GM18909 (cell line): Measurements from ENCODE around the gene GRIK2.

Source experiments
- ATAC-seq: cut with Tn5 transposase; IDR thresholded peaks from one replicate; pipeline ENCODE4 v1.9.1; 2021; ENCODE audit warnings: mild to moderate bottlenecking; ENCODE audit not compliant: unreplicated experiment, poor library complexity

The GRIK2 gene

DNA sequence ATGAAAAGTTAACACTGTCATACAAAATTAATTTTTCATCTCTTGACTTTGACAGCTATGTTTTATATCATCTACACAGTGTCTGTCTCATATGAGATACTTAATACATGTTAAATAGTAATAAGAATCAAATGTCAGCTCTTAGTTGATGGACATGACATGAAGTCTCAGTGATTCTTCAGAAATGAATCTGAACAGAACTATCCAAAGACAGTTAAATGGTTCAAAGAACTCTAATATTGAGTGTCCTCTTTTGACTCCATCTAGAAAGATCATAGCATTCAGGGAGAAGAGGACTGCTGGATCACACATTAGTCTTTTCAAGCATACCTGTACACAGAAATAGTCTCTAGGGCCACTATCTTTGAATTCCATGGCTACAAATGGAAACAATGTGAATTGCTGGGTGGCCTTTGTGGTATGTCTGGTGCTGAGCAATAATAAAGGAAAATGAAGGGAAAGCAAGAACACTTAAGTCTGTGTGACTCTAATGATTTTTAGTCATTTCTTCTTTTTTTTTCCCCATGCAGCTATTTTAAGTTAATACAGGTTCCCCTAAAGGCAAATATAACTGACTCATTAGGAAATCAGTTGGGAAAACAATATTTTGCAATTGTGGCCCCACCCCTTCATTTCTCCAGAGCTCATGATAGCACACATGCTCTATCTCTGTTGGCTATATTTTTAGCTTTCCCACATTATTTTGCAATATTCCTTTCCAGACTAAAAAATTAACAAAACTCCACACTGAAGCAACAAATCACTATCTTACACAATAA, 367.5 kb downstream of the GRIK2 start:
- ATAC-seq: no peak

DNA sequence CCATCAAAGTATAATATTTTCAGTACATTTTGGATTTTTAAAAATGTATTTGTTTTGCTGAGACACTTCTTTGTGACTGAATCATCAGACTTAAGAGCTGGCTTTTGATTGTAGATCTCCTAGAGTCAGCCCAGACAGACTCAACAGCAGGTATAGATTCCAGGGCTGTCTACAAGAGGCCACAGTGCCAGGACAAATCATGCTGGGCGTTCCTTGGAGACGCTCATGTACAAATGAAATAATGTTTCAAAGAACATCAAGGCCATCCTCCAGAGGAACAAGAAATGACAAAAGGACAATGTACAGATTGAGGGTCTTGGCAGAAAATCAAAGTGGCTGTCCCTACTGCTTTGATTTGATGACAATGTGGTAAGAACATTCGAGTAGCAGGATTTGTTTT, 369.3 kb downstream of the GRIK2 start:
- ATAC-seq: no peak

DNA sequence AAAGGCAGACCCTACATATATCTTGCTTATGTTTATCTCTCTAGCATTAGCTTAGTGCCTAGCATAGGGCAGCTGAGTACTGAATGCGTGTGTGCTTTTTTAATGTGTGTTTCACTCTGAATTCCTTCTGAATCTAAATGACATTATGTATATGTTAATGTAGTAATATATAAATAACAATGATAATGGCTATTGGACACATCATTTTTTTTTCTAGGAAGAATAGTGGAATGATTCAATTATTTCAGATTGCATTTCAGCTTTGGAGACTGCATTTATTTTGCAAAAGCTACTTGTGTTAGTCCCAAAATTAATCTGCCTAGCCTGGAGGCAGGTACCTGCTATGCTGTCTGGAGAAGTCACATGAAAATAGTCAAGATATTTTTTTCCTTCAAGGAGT, 371.8 kb downstream of the GRIK2 start:
- ATAC-seq: no peak

DNA sequence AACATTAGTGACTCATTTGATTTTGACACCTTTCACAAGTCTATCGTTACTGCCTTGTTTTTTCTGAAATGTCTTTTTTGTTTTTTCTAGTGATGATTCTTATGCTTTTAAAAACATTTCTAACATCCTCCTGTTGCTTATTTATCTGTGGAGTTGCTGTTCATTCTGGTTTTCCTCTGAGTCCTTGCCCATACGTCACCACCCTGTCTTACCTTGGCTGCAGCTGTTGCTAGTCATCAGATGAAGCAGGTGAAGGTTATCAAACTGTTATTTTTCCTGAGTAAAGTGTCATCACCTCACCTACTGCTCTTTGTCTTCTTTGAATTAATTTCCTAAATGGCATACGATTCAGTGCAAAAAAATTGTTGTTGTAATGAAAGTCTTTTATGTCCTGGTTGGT, 376.6 kb downstream of the GRIK2 start:
- ATAC-seq: no peak

DNA sequence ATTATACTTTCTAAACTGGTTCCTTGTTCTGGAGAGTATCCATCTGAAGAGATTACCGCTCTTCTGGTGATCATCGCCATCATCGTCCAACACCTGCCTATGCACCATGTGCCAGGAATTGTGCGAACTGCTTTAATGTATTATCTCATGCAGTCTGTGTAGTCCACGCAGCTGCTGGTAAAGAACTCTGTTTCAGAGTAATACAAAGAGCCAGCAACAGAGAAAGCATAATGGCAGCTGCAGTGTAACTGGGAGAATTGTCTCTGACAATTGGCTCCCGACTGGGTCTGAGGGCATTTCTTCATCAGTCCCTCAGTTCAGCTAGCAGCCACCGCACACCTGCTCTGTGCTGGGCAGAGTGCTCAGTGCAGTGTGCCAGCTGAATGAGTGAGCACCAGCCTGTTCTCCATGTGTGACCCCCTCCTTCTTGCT, 383.4 kb downstream of the GRIK2 start:
- no peak for ATAC-seq

DNA sequence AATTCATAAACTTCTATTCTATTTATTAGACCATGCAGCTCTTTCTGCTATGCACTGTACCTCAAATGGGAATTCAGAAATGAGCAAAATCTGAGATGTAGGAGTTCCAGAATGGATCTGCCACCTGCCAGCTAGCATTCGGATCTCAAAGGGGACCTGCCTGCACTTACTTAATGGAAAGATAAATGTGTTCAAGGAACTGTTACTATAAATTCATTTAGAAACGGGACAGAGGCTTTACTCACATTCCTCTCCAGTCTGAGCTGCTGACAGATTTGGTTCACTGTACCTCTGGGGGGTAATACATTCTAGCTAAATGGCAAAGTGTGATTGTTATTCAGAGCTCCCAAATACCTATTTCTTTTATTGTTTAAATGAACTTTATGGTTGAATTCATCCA, 384.1 kb downstream of the GRIK2 start:
- no peak for ATAC-seq

DNA sequence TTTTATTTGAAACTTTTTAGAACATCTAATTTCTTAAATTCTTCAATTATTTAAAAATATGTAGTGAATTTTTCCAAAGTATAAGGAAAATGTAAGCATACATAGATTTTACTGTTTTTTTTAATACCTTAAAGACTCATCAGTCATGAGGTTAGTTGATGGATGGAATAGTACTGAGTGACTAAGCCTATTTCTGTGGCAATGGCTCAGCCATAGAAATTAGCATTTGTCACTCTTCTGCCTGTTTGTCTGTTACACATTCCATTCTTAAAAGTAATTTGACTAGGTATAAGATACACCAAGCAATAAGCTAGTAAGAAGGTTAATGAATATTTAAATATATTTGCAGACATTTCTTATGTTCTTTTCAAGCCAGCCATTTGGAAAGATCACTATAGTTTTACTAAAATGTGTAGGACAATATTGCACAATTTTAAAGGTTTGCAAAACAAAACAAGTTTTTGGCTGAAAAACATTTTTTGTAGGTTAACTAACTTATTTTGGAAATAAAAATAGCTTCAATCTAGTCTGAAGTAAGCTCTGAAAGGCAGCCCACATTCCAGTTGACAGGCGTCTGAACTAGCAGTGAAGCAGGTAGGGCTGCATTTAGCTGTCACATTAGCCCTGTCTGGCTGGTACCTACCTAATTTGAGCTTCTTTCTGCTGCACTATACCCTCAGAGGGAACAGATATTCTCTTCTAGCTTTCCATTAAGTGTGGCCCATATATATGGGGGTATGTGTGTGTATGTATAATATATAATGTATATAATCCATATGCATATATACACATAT, 385.7 kb downstream of the GRIK2 start:
- ATAC-seq: no peak

DNA sequence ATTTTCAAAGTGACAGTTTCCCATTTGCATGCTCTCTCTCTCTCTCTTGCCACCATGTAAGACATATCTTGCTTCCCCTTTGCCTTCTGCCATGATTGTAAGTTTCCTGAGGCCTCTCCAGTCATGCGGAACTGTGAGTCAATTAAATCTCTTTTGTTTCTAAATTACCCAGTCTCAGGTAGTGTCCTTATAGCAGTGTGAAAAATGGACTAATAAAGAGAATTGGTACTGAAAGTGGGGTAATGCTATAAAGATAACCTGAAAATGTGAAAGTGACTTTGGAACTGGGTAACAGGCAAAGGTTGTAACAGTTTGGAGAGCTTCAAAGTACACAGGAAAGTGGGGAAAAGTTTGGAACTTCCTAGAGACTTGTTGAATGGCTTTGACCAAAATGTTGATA, 389.8 kb downstream of the GRIK2 start:
- ATAC-seq: no peak

DNA sequence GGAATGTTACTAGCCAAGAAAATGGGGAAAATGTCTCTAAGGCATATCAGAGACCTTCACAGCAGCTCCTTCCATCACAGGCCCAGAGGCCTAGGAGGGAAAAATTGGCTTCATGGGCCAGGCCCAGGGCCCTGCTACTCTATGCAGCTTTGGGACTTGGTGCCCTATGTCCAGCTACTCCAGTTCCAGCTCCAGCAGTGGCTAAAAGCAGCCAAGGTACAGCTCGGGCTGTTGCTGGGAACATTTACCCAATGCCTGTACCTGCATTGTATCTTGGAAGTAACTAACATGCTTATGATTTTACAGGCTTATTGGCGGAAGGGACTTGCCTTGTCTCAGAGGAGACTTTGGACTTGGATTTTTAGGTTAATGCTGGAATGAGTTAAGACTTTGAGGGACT, 390.6 kb downstream of the GRIK2 start:
- no peak for ATAC-seq

DNA sequence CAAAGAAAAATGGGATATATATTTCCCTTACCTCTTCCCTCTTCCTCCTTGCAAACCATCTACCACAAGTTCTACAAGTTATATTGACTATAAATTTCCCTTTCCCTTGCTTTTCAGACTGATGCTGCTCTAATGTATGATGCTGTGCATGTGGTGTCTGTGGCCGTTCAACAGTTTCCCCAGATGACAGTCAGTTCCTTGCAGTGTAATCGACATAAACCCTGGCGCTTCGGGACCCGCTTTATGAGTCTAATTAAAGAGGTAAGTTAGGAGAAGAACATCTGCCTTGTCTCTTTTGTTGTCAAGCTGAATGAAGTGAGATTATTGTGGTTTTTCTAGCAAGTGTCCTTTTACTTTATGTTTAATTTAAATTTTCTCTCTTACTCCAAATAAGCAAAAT, 406.0 kb downstream of the GRIK2 start:
- no peak for ATAC-seq

DNA sequence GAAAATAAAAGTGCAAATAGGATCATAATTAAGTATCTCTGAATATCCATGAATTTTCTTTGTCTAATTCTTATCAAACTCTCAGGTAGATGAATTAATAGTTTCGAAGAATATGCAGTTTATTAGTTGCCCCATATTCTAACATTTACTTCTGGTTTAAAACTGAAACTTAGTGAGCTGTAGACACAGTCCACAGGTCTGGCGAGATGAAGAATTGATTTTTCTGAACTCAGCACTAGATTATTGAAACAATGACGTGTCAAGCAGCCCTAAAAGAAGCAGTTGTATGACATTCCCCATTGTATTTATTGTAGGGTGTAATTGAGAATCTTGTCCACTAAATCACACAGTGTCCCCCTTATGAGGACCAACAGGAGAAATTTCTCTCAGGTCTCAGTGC, 407.1 kb downstream of the GRIK2 start:
- no peak for ATAC-seq

DNA sequence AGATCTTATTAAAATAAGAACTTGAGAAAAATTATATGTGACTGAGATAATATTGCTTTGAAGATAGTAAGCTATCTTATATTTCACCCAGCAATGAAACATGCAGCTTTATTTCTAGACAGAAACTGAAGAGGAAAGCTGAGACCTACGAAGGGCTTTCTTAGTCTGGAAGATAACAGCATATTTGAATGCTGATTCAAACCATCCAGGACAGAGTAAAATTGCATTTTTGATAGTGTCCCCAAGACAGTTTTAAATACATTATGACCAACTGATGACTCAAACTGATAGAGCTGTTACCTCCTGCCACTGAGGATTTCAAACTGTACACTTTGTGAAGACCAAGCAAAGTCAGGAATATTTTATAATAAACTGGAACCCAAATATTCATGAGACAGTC, 409.6 kb downstream of the GRIK2 start:
- ATAC-seq: no peak

DNA sequence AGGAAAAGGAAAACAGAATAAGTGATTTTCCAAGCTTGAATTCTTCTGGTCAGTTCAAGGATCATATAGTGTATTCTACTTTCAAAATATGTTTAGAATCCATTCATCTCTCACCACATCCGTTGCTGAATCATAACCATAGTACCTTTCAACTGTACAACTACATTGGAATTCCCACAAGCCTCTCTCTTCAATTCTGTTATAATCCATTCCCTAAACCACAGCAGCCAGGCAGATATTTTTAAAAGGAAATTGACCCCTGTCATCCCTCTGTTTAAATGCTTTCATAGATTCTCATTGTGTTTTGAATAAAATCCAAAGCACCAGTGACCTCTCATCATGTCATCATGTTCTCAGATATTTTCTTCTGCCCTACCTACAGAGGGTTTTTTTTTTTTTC, 412.7 kb downstream of the GRIK2 start:
- no peak for ATAC-seq

DNA sequence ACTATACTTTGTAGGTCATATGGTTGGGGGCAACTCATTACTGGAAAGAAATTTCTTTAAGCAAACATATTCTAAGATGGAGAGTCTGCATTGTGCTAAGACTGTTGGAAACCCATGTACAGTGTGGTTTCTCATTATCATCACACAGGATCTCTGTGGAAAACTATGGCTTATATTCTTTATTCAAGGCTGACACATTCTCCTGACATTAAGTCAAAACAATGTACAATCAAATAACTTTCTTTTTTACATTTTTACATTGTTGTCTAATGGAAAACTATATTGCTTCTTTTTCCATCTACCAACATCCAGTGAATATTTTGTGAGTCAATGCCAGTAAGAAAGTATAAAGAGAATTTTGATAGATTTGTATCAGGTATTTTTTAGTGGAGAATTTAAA, 417.6 kb downstream of the GRIK2 start:
- ATAC-seq: no peak

DNA sequence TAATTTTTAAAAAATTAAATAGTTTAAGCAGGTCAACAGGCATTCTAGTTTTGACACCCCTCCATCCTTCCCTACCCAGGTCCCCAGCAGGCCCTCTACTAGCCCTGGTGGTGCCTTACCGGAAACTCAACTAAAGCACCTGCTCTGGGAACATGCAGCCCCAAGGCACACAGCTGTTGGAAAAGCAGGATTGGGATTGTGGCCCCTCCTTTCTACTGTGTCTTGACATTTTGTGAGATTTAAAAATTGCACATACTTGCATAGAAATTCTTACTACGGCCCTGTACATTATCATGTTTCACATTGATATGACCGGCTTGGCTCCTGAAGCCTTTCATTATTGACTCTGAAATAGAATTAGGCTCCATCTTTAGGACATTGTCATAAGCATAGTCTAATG, 423.2 kb downstream of the GRIK2 start:
- ATAC-seq: no peak

DNA sequence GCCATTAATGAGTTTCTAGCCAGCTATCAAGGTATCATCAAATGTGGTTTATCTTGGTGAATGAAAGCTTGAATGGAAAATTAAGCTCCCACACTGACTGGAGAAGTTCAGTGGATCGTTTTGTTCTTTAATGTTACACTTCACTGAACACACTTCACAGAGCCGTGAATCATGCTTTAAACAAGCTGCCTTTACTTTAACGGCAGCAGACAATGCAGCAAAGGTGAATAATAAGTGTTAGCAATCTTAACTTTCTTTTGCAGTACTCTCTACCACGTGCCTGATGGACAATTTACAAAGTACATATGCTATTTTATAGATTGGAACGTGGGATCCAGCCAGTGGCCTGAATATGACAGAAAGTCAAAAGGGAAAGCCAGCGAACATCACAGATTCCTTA, 424.5 kb downstream of the GRIK2 start:
- no peak for ATAC-seq

DNA sequence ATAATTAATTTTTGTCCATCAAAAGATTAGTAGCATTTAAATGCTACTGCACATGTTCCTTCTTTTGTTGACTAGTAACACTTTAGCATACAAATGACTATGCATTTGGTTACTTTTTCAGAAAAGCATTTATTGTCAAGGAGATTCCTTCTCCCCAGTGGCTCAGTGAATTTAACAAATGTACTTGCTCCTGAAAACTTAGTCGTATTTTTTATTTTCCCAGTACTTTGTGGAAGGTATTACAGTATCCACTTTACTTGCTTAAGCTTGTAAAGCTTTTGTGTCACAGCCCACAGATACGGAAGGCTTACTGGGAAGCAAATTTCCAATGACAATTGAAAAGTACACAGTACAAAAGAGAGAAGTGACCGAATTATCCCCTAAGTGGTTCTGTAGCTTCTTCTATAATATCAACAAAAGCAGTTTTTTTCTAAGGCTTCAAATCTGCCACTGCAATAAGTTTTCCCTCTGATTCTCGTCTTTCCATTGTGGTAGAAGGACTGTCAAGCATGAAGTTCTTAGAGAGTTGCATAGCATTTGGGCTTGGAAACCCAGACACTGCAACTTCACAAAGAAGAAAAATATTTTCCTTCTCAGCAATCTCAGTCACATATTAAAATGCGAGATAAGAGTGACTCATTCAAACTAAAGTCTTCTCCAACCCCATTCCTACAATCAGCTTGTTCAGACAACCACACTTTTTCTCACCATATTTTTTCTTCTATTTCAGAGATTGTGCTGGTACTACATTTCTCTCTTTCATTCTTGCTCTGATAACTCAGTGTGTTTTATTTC, 431.2 kb downstream of the GRIK2 start:
- ATAC-seq: no peak

DNA sequence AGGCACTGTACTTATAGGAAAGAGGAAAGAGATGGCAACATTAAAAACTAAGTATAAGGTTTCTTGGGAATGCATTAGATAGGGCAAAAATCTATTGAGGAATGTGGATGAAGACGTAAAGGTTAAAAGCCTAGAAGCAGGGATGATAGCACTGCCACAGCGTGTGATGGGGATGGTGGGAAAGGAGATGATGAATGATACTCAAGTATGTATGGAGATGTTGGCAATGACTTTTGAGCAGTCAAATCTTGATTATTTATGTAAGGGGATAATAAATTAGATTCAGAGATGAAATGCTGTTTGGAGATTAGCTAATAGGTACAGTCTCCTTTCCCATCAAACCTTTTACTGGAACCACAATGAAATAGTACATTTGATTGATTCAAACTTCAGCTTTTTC, 432.8 kb downstream of the GRIK2 start:
- no peak for ATAC-seq

DNA sequence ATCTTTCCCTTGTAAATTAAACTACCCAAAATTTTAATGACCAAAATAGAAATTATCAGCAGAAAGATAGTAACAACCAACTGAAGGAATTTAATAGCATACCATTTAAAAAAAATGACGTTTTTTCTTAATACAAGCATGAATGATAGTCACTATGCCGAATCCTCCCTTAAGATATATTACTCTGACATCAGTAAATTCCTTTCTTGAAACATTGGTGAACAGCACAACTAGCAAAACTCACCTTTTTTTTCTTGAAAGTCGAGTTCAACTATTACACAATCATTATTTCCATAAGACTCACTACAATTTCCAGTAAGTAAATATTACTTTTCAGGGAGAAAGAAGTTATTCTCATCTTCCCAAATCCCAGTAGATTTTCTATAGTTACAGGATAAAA, 433.2 kb downstream of the GRIK2 start:
- no peak for ATAC-seq

DNA sequence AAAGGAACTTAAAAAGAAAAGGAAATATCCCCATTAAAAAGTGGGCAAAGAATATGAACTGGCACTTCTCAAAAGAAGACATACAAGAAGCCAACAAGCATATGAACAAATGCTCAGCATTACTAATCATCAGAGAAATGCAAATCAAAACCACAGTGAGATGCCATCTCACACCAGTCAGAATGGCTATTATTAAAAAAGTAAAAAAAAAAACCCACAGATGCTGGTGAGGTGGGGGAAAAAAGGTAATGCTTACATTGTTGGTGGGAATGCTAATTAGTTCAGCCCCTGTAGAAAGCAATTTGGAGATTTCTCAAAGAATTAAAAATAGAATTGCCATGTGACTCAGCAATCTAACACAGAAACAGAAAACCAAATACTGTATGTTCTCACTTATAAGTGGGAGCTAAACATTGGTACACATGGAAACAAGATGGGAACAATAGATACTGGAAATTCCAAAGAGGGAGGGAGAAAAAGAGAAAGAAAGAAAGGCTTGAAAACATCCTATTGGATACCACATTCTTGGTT, 437.1 kb downstream of the GRIK2 start:
- no peak for ATAC-seq

DNA sequence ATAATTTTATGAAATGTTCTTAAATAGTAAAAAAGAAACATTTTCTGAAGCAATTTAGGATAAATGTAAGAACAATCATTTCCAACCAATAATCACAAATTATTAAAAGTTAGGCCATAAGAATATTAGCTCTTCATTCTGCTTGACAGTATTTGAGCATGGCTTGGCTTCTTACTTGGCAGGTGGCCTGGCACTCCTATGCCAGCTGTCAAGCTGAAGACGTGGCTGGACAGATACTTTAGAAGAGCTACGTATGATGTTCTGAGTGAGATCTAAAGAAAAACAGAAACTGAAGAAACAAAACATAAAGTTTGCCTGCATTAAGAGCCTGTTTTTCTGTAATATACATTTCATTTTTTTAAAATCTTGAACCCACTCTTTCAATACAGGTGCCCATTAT, 438.9 kb downstream of the GRIK2 start:
- ATAC-seq: no peak
